ENCODE measurements around the gene FOXA2. TPM values are rescaled to one million over a fixed set of nuclear protein-coding genes. Genes with fewer than 3 reads are reported as not detected.

The FOXA2 gene
- total and polyA plus RNA-seq, 2 of the 13 experiments (the other 11 are each of a cell fraction or from before 2014, with no cell fraction given), result 8.8 to 12.2 TPM

DNA sequence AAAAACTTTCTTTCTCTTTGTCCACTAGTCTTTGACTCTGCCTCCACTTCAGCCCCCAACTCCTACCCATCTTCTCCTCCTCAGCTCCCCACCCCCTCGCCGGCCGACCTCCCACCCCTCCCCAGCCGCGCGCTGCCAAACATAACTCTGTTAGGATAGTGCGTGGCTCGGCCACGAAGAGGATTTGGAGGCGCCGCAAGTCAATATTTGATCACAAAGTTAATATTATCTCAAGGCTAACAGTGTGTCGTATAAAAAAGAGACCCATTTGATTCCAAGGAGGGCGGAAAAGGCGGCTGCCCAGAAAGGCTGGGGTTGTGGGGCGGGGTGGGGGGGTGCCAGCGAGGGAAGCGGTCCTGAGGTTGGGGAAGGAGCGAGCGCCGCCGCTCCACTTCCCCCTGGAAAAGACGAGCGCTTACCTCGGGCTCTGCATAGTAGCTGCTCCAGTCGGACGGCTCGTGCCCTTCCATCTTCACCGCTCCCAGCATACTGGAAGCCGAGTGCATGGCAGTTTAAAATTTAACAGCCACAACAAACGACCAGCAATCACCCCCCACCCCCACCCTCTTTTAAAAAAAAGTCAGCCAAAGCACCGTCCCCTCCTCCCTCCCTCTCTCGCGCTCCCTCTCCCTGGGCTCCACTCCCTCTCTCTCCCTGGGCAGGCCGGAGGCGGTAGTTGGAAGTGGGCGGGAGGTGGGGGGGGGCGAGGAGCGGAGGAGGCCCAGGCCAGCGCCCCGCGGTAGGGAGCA, 425 bp downstream of the FOXA2 start (continued):
- TF ChIP-seq, protein P1, sequence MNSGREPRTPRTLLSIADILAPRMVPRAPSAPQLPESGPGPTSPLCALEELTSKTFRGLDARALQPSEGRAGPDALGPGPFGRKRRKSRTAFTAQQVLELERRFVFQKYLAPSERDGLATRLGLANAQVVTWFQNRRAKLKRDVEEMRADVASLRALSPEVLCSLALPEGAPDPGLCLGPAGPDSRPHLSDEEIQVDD (CRISPR knock-in tag; IDR thresholded peaks at IDR 0.05; ENCODE audit: borderline replicate concordance), result no peak
- TF ChIP-seq, protein P2, sequence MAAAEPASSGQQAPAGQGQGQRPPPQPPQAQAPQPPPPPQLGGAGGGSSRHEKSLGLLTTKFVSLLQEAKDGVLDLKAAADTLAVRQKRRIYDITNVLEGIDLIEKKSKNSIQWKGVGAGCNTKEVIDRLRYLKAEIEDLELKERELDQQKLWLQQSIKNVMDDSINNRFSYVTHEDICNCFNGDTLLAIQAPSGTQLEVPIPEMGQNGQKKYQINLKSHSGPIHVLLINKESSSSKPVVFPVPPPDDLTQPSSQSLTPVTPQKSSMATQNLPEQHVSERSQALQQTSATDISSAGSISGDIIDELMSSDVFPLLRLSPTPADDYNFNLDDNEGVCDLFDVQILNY (CRISPR knock-in tag; conservative IDR thresholded peaks at IDR 0.05), result no peak
- TF ChIP-seq MAZ (IDR thresholded peaks at IDR 0.05; ENCODE audit: borderline replicate concordance, low read depth, low read length), result peak; percentile 93
- TF ChIP-seq MAZ (CRISPR knock-in tag; IDR thresholded peaks at IDR 0.05; ENCODE audit: low read depth), result peak; percentile 57; the same call in 1 of the 2 replicates
- TF ChIP-seq, protein P3, sequence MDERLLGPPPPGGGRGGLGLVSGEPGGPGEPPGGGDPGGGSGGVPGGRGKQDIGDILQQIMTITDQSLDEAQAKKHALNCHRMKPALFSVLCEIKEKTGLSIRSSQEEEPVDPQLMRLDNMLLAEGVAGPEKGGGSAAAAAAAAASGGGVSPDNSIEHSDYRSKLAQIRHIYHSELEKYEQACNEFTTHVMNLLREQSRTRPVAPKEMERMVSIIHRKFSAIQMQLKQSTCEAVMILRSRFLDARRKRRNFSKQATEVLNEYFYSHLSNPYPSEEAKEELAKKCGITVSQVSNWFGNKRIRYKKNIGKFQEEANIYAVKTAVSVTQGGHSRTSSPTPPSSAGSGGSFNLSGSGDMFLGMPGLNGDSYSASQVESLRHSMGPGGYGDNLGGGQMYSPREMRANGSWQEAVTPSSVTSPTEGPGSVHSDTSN (CRISPR knock-in tag; IDR thresholded peaks at IDR 0.05), result no peak
- TF ChIP-seq MXD4 (CRISPR knock-in tag; IDR thresholded peaks at IDR 0.05), result no peak; the same call in 1 of the 2 replicates
- no peak for TF ChIP-seq ZNF264 (CRISPR knock-in tag; IDR thresholded peaks at IDR 0.05)
- TF ChIP-seq, protein P4, sequence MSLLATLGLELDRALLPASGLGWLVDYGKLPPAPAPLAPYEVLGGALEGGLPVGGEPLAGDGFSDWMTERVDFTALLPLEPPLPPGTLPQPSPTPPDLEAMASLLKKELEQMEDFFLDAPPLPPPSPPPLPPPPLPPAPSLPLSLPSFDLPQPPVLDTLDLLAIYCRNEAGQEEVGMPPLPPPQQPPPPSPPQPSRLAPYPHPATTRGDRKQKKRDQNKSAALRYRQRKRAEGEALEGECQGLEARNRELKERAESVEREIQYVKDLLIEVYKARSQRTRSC (CRISPR knock-in tag; IDR thresholded peaks at IDR 0.05; ENCODE audit: low read depth), result no peak
- TF ChIP-seq, protein P5, sequence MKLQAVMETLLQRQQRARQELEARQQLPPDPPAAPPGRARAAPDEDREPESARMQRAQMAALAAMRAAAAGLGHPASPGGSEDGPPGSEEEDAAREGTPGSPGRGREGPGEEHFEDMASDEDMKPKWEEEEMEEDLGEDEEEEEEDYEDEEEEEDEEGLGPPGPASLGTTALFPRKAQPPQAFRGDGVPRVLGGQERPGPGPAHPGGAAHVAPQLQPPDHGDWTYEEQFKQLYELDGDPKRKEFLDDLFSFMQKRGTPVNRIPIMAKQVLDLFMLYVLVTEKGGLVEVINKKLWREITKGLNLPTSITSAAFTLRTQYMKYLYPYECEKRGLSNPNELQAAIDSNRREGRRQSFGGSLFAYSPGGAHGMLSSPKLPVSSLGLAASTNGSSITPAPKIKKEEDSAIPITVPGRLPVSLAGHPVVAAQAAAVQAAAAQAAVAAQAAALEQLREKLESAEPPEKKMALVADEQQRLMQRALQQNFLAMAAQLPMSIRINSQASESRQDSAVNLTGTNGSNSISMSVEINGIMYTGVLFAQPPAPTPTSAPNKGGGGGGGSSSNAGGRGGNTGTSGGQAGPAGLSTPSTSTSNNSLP (IDR thresholded peaks at IDR 0.05; ENCODE audit: low read depth, low read length), result no peak
- TF ChIP-seq MZF1 (CRISPR knock-in tag; IDR thresholded peaks at IDR 0.05; ENCODE audit: borderline replicate concordance), result no peak
- TF ChIP-seq, protein P6, sequence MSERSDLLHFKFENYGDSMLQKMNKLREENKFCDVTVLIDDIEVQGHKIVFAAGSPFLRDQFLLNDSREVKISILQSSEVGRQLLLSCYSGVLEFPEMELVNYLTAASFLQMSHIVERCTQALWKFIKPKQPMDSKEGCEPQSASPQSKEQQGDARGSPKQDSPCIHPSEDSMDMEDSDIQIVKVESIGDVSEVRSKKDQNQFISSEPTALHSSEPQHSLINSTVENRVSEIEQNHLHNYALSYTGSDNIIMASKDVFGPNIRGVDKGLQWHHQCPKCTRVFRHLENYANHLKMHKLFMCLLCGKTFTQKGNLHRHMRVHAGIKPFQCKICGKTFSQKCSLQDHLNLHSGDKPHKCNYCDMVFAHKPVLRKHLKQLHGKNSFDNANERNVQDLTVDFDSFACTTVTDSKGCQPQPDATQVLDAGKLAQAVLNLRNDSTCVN (CRISPR knock-in tag; IDR thresholded peaks at IDR 0.05; ENCODE audit: borderline replicate concordance), result no peak; the same call in 1 of the 2 replicates
- peak; percentile 69; the same call in 1 of the 2 replicates for TF ChIP-seq DMAP1 (CRISPR knock-in tag; IDR thresholded peaks at IDR 0.05)
- TF ChIP-seq ZFP36 (IDR thresholded peaks at IDR 0.05; ENCODE audit: borderline replicate concordance, low read depth, low read length, partially characterized antibody), result no peak
- no peak for TF ChIP-seq MAFK (conservative IDR thresholded peaks at IDR 0.05 in 1 of 2, IDR thresholded peaks at IDR 0.05 in 1 of 2; ENCODE audit: low read length in 2 of 2)
- TF ChIP-seq PHF21A (CRISPR knock-in tag; IDR thresholded peaks at IDR 0.05), result peak; percentile 75
- no peak for TF ChIP-seq ASH2L (IDR thresholded peaks at IDR 0.05; ENCODE audit: insufficient read length, low read depth, low read length)
- no peak for TF ChIP-seq ZMYM3 (CRISPR knock-in tag; IDR thresholded peaks at IDR 0.05)
- peak; percentile 23; the same call in 1 of the 2 replicates for TF ChIP-seq ZNF747 (CRISPR knock-in tag; IDR thresholded peaks at IDR 0.05; ENCODE audit: borderline replicate concordance)
- peak in 1 of 2 experiments; percentile 43; a peak in 1 of 4 replicates for TF ChIP-seq ATF4 (CRISPR knock-in tag; IDR thresholded peaks at IDR 0.05)
- TF ChIP-seq JARID2 (CRISPR knock-in tag; IDR thresholded peaks at IDR 0.05; ENCODE audit: insufficient replicate concordance), result no peak
